Caco-2 (cell line): ENCODE results near the gene GRID1. TPM values are rescaled to one million over a fixed set of nuclear protein-coding genes. Genes with fewer than 3 reads are reported as not detected.

Experiments
- BruUV-seq: library from RNA; stranded (reverse); fragments of 400-500 nt; replicated peaks from 2 replicates; lab custom pipeline; 2021; lab: Mats Ljungman, UMichigan
- CTCF ChIA-PET: fragments of 300-600 bp; sonication (Branson Sonifier 250); formaldehyde crosslinking; loops from one replicate; lab custom pipeline; 2022; ENCODE audit warnings: antibody characterized with exemption; lab: Charles Lee
- POLR2A ChIA-PET: fragments of 300-600 bp; sonication (Branson Sonifier 250); formaldehyde crosslinking; loops from one replicate; lab custom pipeline; 2022; ENCODE audit warnings: antibody characterized with exemption; lab: Charles Lee
- DNase-seq, 2 experiments: peaks; one replicate each; pipeline versions ENCODE4 v3.0.0 to v3.0.0-alpha.2; 2020 to 2022
- H3K27me3 ChIP-seq: replicated peaks from 2 replicates; pipeline ENCODE4 v1.6.0; 2011; ENCODE audit warnings: low read length; ENCODE audit not compliant: control insufficient read depth, insufficient read depth
- H3K36me3 ChIP-seq: 2 replicates; pipeline ENCODE4 v1.5.1; 2011; ENCODE audit warnings: low read length; ENCODE audit not compliant: control insufficient read depth, insufficient read depth
- H3K4me1 ChIP-seq: fragments of 250-450 bp; sonication (Bioruptor Pico); 2 replicates; pipeline ENCODE4 v1.5.1; 2020; ENCODE audit warnings: mild to moderate bottlenecking
- H3K4me3 ChIP-seq: 2 replicates; pipeline ENCODE4 v1.5.1; 2011; ENCODE audit warnings: low read depth, mild to moderate bottlenecking, control low read depth, low read length
- H3K9me3 ChIP-seq: fragments of 250-450 bp; sonication (Bioruptor Pico); 2 replicates; pipeline ENCODE4 v1.5.1; 2020; ENCODE audit warnings: mild to moderate bottlenecking, moderate library complexity
- H3K27ac Mint-ChIP-seq: one replicate; pipeline ENCODE4 v1.8.0; 2022; ENCODE audit warnings: mixed read lengths; ENCODE audit not compliant: unreplicated experiment
- H3K27me3 Mint-ChIP-seq: one replicate; pipeline ENCODE4 v1.8.0; 2022; ENCODE audit warnings: mixed read lengths; ENCODE audit not compliant: insufficient read depth, unreplicated experiment
- H3K36me3 Mint-ChIP-seq: one replicate; pipeline ENCODE4 v1.8.0; 2022; ENCODE audit warnings: mild to moderate bottlenecking, mixed read lengths; ENCODE audit not compliant: insufficient read depth, unreplicated experiment
- H3K4me1 Mint-ChIP-seq: one replicate; pipeline ENCODE4 v1.8.0; 2022; ENCODE audit warnings: low read depth, mixed read lengths; ENCODE audit not compliant: unreplicated experiment
- H3K4me3 Mint-ChIP-seq: one replicate; pipeline ENCODE4 v1.8.0; 2022; ENCODE audit warnings: mild to moderate bottlenecking, moderate library complexity, mixed read lengths; ENCODE audit not compliant: unreplicated experiment
- H3K9me3 Mint-ChIP-seq: one replicate; pipeline ENCODE4 v1.8.0; 2022; ENCODE audit warnings: mixed read lengths; ENCODE audit not compliant: unreplicated experiment
- intact Hi-C: fragments of 100-400 bp; cut with micrococcal nuclease; formaldehyde crosslinking; loops from one replicate; pipeline ENCODE4 v1.10.0; 2022; ENCODE audit not compliant: unreplicated experiment
- total RNA-seq: library from RNA; stranded (reverse); gene quantifications from 2 replicates; pipeline ENCODE4 v1.2.3, GENCODE V29; 2022
- TF ChIP-seq, protein P1 (sequence below), 2 experiments: fragments of 200-600 bp in 1 of 2; IDR thresholded peaks; 1 replicate in 1 of 2; 2 replicates in 1 of 2; pipeline versions ENCODE4 v1.5.1 to v1.8.0; 2011 to 2022; ENCODE audit warnings: antibody characterized with exemption in 1 of 2, control low read depth in 1 of 2, inconsistent platforms in 1 of 2, low read depth in 1 of 2, low read length in 1 of 2, mild to moderate bottlenecking in 1 of 2, moderate library complexity in 1 of 2; ENCODE audit not compliant: insufficient read depth in 1 of 2, severe bottlenecking in 1 of 2, unreplicated experiment in 1 of 2

The GRID1 gene
- total RNA-seq, 1 experiment from 2014 or later = 8.0 TPM

DNA sequence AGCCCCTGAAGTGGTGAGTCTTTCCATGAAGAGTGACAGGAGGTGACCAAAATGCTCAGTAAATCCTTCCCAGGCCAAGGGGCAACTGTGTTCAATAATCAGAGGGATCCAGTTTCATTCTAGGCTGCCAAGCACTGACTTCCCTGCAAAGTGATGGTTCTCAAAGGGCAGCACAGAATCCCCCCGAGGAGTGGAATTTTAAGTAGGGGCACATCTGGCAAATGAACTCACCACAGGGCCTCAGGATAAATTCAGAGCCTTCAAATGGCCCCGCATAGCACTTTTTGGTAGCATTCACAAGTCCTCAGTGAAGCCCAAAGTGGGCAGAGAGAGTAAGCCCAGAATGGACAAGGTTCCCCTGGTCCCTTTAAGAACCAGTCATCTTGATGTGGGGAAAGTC lies 602.5 kb downstream of the GRID1 start:
- TF ChIP-seq, protein P1, sequence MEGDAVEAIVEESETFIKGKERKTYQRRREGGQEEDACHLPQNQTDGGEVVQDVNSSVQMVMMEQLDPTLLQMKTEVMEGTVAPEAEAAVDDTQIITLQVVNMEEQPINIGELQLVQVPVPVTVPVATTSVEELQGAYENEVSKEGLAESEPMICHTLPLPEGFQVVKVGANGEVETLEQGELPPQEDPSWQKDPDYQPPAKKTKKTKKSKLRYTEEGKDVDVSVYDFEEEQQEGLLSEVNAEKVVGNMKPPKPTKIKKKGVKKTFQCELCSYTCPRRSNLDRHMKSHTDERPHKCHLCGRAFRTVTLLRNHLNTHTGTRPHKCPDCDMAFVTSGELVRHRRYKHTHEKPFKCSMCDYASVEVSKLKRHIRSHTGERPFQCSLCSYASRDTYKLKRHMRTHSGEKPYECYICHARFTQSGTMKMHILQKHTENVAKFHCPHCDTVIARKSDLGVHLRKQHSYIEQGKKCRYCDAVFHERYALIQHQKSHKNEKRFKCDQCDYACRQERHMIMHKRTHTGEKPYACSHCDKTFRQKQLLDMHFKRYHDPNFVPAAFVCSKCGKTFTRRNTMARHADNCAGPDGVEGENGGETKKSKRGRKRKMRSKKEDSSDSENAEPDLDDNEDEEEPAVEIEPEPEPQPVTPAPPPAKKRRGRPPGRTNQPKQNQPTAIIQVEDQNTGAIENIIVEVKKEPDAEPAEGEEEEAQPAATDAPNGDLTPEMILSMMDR (IDR thresholded peaks at IDR 0.05; ENCODE audit: insufficient read depth in 1 of 2, low read depth in 1 of 2, low read length in 1 of 2, severe bottlenecking in 1 of 2, unreplicated experiment in 1 of 2) = no peak
- no peaks in the 10 kb centered on the region for H3K9me3 Mint-ChIP-seq
- no TSS peak for BruUV-seq
- DNase-seq = no peak
- Histone ChIP-seq H3K4me1 (no peaks in the 10 kb centered on the region), H3K27me3 (no peaks in the 10 kb centered on the region), H3K9me3 (no peaks in the 10 kb centered on the region), H3K4me3 (no peak overlapping the region), H3K36me3 (no peaks in the 10 kb centered on the region)
- no peak overlapping the region for H3K4me3 Mint-ChIP-seq
- intact Hi-C loops = no loop called here
- no peak overlapping the region for H3K27ac Mint-ChIP-seq
- ChIA-PET CTCF (no interaction called here), POLR2A (no interaction called here)
- H3K36me3 Mint-ChIP-seq = no peaks in the 10 kb centered on the region
- no peaks in the 10 kb centered on the region for H3K27me3 Mint-ChIP-seq
- no peaks in the 10 kb centered on the region for H3K4me1 Mint-ChIP-seq

DNA sequence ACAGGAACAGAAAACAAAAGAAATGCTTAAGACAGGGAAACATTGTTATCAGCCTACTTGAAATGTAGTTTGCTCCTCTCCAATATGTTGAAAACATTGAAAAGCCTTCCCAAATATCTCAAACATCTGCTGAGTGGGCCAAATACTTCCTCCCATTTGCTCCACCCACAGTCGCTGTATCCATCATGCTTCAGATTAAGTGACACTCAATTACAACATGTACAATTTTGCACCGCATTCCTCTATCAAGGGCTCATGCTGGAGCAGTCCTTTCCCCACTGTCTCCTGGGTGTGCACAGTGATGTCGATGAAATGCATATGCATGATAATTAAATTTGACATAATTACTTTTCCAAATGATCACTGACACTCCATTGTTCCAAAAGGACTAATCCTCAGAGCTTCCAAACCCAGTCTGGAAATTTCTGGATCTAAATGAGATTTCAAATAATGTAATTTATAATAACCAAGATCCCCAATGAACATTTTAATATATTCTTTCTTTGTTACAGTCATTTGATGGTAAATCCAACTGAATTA lies 604.6 kb downstream of the GRID1 start:
- BruUV-seq = no TSS peak
- Mint-ChIP-seq H3K27ac (no peak overlapping the region), H3K9me3 (no peaks in the 10 kb centered on the region), H3K4me1 (no peaks in the 10 kb centered on the region), H3K36me3 (no peaks in the 10 kb centered on the region), H3K27me3 (no peaks in the 10 kb centered on the region), H3K4me3 (no peak overlapping the region)
- Histone ChIP-seq H3K9me3 (no peaks in the 10 kb centered on the region), H3K4me3 (no peak overlapping the region), H3K27me3 (no peaks in the 10 kb centered on the region), H3K4me1 (no peaks in the 10 kb centered on the region), H3K36me3 (no peaks in the 10 kb centered on the region)
- TF ChIP-seq, protein P1 (IDR thresholded peaks at IDR 0.05; ENCODE audit: insufficient read depth in 1 of 2, low read depth in 1 of 2, low read length in 1 of 2, severe bottlenecking in 1 of 2, unreplicated experiment in 1 of 2) = no peak
- DNase-seq = no peak
- ChIA-PET POLR2A (no interaction called here), CTCF (no interaction called here)
- intact Hi-C loops = no loop called here

DNA sequence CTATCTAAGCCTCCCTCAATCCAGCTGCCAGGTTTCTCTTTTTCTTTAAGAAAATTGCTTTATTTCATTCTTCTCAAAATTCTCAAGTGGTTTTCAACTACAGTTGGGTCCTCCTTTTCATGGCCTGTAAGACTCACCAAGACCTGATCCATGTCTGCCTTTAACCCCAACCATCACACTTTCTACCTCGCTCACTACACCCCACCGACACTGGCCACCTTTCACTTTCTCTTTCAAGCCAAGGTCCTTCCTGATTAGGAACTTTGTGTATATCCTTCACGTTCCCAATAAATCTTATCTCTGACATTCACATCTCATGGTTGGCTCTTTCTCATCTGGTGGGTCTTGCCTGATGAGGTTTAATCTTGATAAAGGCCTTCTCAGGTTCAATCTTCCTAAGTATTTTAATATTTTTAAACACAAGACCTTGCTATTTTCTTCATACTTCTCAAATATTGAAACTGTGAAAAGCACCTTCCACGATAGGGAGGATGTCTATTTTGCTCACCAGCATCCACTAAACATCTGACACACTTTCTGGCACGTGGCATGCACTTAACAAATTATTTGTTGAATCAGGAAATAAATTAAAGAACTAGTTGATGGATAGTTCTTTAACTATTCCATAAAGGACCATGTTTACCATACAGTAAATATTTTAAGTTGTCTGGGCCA lies 624.8 kb downstream of the GRID1 start:
- no TSS peak for BruUV-seq
- H3K27me3 ChIP-seq = no peaks in the 10 kb centered on the region
- Mint-ChIP-seq H3K4me1 (no peaks in the 10 kb centered on the region), H3K4me3 (no peak overlapping the region), H3K27ac (no peak overlapping the region), H3K27me3 (no peaks in the 10 kb centered on the region), H3K36me3 (no peaks in the 10 kb centered on the region), H3K9me3 (no peaks in the 10 kb centered on the region)
- no peak overlapping the region for H3K4me3 ChIP-seq
- no peaks in the 10 kb centered on the region for H3K4me1 ChIP-seq
- CTCF ChIA-PET = no interaction called here
- H3K9me3 ChIP-seq = no peaks in the 10 kb centered on the region
- TF ChIP-seq, protein P1 (IDR thresholded peaks at IDR 0.05; ENCODE audit: insufficient read depth in 1 of 2, low read depth in 1 of 2, low read length in 1 of 2, severe bottlenecking in 1 of 2, unreplicated experiment in 1 of 2) = no peak
- POLR2A ChIA-PET = no interaction called here
- DNase-seq = no peak
- H3K36me3 ChIP-seq = no peaks in the 10 kb centered on the region
- intact Hi-C loops = no loop called here
